Natural killer cell (primary cell): ENCODE data around the gene PHACTR1. TPM values are rescaled to one million over a fixed set of nuclear protein-coding genes. Genes with fewer than 3 reads are reported as not detected.
A peak's percentile ranks its signal among the peaks of the same experiment; 100 is the strongest.

ENCODE experiments used
- ATAC-seq, 3 donors: fragments of 150-1000 bp in 2 of 3; fragments of 200-7000 bp in 1 of 3; cut with Tn5 transposase; 1 replicate in 1 of 3; 2 replicates in 2 of 3; pipeline ENCODE4 v1.10.0; 2021; ENCODE audit warnings: mild to moderate bottlenecking in 2 of 3, moderate library complexity in 2 of 3
- DNase-seq, 2 donors: peaks; one replicate each; pipeline versions ENCODE4 v3.0.0 to v3.0.0-alpha.2; 2013 to 2021; ENCODE audit warnings: mixed read lengths in 1 of 2
- H3K27ac ChIP-seq: one replicate; pipeline ENCODE4 v1.5.1; 2013; ENCODE audit warnings: mild to moderate bottlenecking, low read length
- H3K27me3 ChIP-seq: one replicate; pipeline ENCODE4 v1.6.1; 2013; ENCODE audit warnings: low read length; ENCODE audit not compliant: control insufficient read depth, insufficient read depth
- H3K36me3 ChIP-seq: one replicate; pipeline ENCODE4 v1.6.1; 2013; ENCODE audit warnings: low read length; ENCODE audit not compliant: control insufficient read depth, insufficient read depth
- H3K4me1 ChIP-seq: one replicate; pipeline ENCODE4 v1.6.1; 2013; ENCODE audit warnings: low read length; ENCODE audit not compliant: control insufficient read depth, insufficient read depth
- H3K4me3 ChIP-seq: one replicate; pipeline ENCODE4 v1.5.1; 2013; ENCODE audit warnings: low read length
- H3K9me3 ChIP-seq: one replicate; pipeline ENCODE4 v1.6.1; 2013; ENCODE audit warnings: low read length; ENCODE audit not compliant: control insufficient read depth, insufficient read depth
- H3K27ac Mint-ChIP-seq, 2 donors: one replicate each; pipeline ENCODE4 v1.8.0; 2022; ENCODE audit warnings: mild to moderate bottlenecking in 2 of 2, mixed read lengths in 2 of 2, moderate library complexity in 1 of 2
- H3K27me3 Mint-ChIP-seq, 2 donors: one replicate each; pipeline ENCODE4 v1.8.0; 2022; ENCODE audit warnings: low read depth in 2 of 2, mixed read lengths in 2 of 2
- H3K36me3 Mint-ChIP-seq: one replicate; pipeline ENCODE4 v1.8.0; 2022; ENCODE audit warnings: mixed read lengths
- H3K4me1 Mint-ChIP-seq, 2 donors: one replicate each; pipeline ENCODE4 v1.8.0; 2022; ENCODE audit warnings: mixed read lengths in 2 of 2
- H3K4me3 Mint-ChIP-seq: one replicate; pipeline ENCODE4 v1.8.0; 2022; ENCODE audit warnings: mild to moderate bottlenecking, moderate library complexity, mixed read lengths
- H3K9me3 Mint-ChIP-seq, 2 donors: one replicate each; pipeline ENCODE4 v1.8.0; 2022; ENCODE audit warnings: mixed read lengths in 2 of 2
- CTCF ChIP-seq: fragments of 200-600 bp; IDR thresholded peaks from one replicate; pipeline ENCODE4 v1.8.0; 2022; ENCODE audit warnings: antibody characterized with exemption
- WGBS: methylation state at CpG from one replicate; pipeline ENCODE4 v1.1.7; 2013; ENCODE audit warnings: missing lambda C conversion rate; ENCODE audit not compliant: insufficient coverage; 5-methylcytosine and 5-hydroxymethylcytosine counted together
- intact Hi-C: fragments of 100-400 bp; cut with micrococcal nuclease; formaldehyde crosslinking; loops from one replicate; pipeline ENCODE4 v1.14.2; 2022
- total RNA-seq, 4 donors: library from RNA; stranded (reverse); fragments of 120-200 nt in 1 of 4; gene quantifications; one replicate each; pipeline versions ENCODE4 v1.2.3 to v1.2.4, GENCODE V29; 2013 to 2022

The PHACTR1 gene
- total RNA-seq, 3 donors from 2014 or later (not counting 1 experiment from before 2014, with no cell fraction given): 5.2 to 19.0 (median 5.4) TPM

DNA sequence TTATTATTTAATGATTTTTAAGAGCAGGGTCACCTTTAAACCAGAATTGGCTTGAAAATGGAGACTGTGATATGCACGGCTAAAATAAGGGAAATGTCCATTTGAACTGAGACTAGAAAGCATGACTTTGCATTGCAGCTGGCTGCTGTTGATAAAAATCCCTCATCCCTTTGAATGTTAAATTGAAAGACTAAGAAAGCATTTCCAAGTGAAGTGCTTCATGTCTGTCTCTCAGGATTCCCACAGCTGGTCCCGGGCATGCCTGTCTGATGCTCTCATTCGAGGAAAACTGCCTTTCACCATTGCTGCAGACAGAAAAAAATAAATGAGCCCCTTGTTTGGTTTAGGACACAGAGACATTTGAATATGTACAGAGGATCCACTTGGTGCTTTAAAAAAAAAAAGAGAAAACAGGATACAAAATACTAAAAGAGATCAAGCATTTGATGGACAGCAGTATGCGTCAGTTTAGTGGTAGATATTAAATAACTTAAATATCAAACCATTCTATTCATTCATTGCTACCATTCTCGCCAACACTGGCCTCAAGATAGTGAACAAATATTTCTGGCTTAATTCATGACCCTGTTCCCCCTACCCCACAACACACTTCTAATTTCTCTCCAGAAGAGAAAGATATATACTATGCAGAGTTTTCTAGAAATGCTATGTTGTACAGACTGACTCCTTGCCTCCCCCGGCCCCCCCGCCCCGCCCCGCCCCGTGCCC is 556.8 kb downstream of the PHACTR1 start:
- TF ChIP-seq CTCF: no peak
- H3K36me3 ChIP-seq: no peaks in the 10 kb centered on the region
- Mint-ChIP-seq H3K36me3 (no peaks in the 10 kb centered on the region), H3K27ac (peak overlapping the region; percentile 23 to 86), H3K4me3 (peak overlapping the region; percentile 66), H3K4me1 (peaks cover 16 to 34% of the 10 kb centered on the region in 2 donors), H3K27me3 (peaks cover 7 to 8% of the 10 kb centered on the region in 2 donors), H3K9me3 (no peaks in the 10 kb centered on the region)
- H3K4me1 ChIP-seq: peaks cover 36% of the 10 kb centered on the region
- peak overlapping the region; percentile 72 for H3K27ac ChIP-seq
- intact Hi-C loops: no loop called here
- H3K9me3 ChIP-seq: no peaks in the 10 kb centered on the region
- peak overlapping the region; percentile 40 for H3K4me3 ChIP-seq
- 18% methylated on average over 6 of the region's 10 CpGs for WGBS
- H3K27me3 ChIP-seq: no peaks in the 10 kb centered on the region
- ATAC-seq (peak in 1 of 3 donors; percentile 3), DNase-seq (no peak)

GRCh38 chr6:13273931-13274706 is 557.6 kb downstream of the PHACTR1 start:
- peak; percentile 47 to 84 for DNase-seq
- H3K27ac Mint-ChIP-seq: peak overlapping the region; percentile 64 to 86
- Histone ChIP-seq H3K27ac (peak overlapping the region; percentile 73), H3K4me1 (peaks cover 36% of the 10 kb centered on the region), H3K36me3 (no peaks in the 10 kb centered on the region), H3K27me3 (no peaks in the 10 kb centered on the region), H3K4me3 (peak overlapping the region; percentile 35), H3K9me3 (no peaks in the 10 kb centered on the region)
- no peak for TF ChIP-seq CTCF
- peaks cover 7 to 8% of the 10 kb centered on the region in 2 donors for H3K27me3 Mint-ChIP-seq
- peak overlapping the region; percentile 66 for H3K4me3 Mint-ChIP-seq
- no peaks in the 10 kb centered on the region for H3K9me3 Mint-ChIP-seq
- intact Hi-C loops: no loop called here
- peaks cover 16 to 34% of the 10 kb centered on the region in 2 donors for H3K4me1 Mint-ChIP-seq
- no peaks in the 10 kb centered on the region for H3K36me3 Mint-ChIP-seq
- ATAC-seq: peak; percentile 85 to 95 (median 91)
- 11% methylated on average over 19 of the region's 21 CpGs for WGBS

- Histone ChIP-seq H3K27ac (peak overlapping the region; percentile 73), H3K4me3 (peak overlapping the region; percentile 35), H3K36me3 (no peaks in the 10 kb centered on the region), H3K4me1 (peaks cover 36% of the 10 kb centered on the region), H3K9me3 (no peaks in the 10 kb centered on the region), H3K27me3 (no peaks in the 10 kb centered on the region)
- intact Hi-C loops: no loop called here
- Mint-ChIP-seq H3K4me1 (peaks cover 16 to 34% of the 10 kb centered on the region in 2 donors), H3K27me3 (peaks cover 5 to 8% of the 10 kb centered on the region in 2 donors), H3K4me3 (no peak overlapping the region), H3K27ac (peak overlapping the region; percentile 64 to 86), H3K36me3 (no peaks in the 10 kb centered on the region), H3K9me3 (no peaks in the 10 kb centered on the region)
- DNase-seq (no peak), ATAC-seq (no peak)
- 65% methylated on average over 5 of the region's 6 CpGs for WGBS
- TF ChIP-seq CTCF: no peak
Measured at GRCh38 chr6:13274707-13275434, 558.3 kb downstream of the PHACTR1 start.
